Measurements from ENCODE around the gene C5orf15. TPM values are rescaled to one million over a fixed set of nuclear protein-coding genes. Genes with fewer than 3 reads are reported as not detected.

Gene C5orf15
- total and polyA plus RNA-seq, 4 donors, result 21.2 to 32.4 (median 28.7) TPM

DNA sequence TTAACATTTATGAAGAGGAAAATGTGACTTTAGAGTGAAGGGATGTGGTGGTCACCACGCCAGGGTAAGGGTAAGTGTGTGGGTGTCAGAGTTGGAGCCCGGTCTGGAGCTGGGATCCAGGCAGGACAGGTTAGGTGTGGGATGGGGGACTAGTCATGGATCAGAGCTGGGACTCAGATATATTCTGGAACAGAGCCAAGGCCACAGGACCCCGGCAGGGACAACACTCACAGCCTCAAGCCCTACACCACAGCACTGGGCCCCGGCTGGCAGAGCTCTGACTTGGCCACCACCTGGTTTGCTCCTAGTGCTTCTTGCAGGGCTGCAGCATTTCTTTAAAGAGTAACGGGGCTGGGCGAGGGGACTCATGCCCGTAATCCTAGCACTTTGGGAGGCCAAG is 47.4 kb downstream of the C5orf15 start (continued):
- TF ChIP-seq REST (IDR thresholded peaks at IDR 0.05) (no peak), RXRA (IDR thresholded peaks at IDR 0.05) (no peak), FOXA1 (IDR thresholded peaks at IDR 0.05) (no peak), HNF4A (conservative IDR thresholded peaks at IDR 0.05) (no peak), GABPA (IDR thresholded peaks at IDR 0.05 in 1 of 2, conservative IDR thresholded peaks at IDR 0.05 in 1 of 2) (no peak), NR2F2 (IDR thresholded peaks at IDR 0.05) (no peak)
- TF ChIP-seq, protein P1, sequence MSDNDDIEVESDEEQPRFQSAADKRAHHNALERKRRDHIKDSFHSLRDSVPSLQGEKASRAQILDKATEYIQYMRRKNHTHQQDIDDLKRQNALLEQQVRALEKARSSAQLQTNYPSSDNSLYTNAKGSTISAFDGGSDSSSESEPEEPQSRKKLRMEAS (IDR thresholded peaks at IDR 0.05), result no peak

DNA sequence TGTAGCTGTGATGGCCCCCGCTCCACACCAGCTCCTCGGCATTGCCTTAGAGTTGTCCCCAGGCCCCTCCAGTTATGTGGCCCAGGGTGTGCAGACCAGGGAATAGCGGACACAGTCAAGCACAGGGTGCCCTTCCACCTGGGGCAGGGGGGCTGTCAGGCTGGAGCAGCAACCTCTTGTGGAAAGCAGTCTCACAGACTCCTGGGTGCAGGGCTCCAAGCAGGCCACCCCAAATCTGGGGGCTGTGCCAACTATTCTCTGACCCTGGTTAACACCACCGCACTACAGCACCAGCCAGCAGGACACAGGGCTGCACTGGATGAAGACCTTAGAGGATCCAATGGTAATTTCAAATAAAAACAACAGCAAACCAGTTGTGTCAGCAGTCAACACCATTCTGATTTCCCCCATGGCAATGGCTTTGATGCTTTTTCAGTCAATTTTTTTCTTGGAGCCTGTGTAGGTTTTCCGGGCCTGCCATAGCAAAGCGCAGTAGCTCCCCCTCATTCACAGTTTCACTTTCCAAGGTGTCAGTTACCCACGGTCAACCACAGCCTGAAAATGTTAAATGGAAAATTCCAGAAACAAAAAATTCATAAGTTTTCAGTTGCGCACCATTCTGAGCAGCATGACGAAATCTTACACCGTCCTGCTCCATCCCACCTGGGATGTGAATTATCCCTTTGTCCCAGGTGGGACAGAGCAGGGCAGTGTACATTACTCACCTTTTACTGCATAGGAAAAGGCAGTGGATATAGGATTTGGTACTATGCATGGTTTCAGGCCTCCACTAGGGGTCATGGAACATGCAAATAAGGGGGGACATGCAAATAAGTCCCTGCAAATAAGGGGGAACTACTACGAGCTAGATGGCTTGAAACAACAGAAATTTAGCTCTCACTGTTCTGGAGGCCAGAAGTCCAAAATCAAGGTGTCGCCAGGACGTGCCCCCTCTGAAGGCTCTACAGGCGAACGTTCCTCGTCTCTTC is 49.0 kb downstream of the C5orf15 start:
- DNase-seq (ENCODE audit: low spot score), result no peak
- Histone ChIP-seq H3K27ac (ENCODE audit: low read depth in 1 of 2, low read length in 2 of 2) (no peak overlapping the region), H3K27me3 (ENCODE audit: control insufficient read depth in 4 of 4, insufficient read depth in 4 of 4, low read length in 3 of 4) (no peaks in the 10 kb centered on the region), H3K4me3 (ENCODE audit: low read depth in 1 of 3, low read length in 3 of 3) (no peak overlapping the region), H3K9me3 (ENCODE audit: control insufficient read depth in 4 of 4, low read length in 3 of 4) (no peaks in the 10 kb centered on the region), H3K36me3 (ENCODE audit: control insufficient read depth in 4 of 4, insufficient read depth in 3 of 4, low read depth in 1 of 4, low read length in 3 of 4) (no peaks in the 10 kb centered on the region), H3K4me1 (ENCODE audit: control insufficient read depth in 4 of 4, insufficient read depth in 4 of 4, low read length in 3 of 4) (peaks cover 0 to 1% (median under 1%) of the 10 kb centered on the region in 4 donors), H3K9ac (ENCODE audit: low read depth in 1 of 2, low read length in 2 of 2) (no peak overlapping the region)
- WGBS, result 94% methylated on average over 16 of the region's 16 CpGs
- TF ChIP-seq, protein P2, sequence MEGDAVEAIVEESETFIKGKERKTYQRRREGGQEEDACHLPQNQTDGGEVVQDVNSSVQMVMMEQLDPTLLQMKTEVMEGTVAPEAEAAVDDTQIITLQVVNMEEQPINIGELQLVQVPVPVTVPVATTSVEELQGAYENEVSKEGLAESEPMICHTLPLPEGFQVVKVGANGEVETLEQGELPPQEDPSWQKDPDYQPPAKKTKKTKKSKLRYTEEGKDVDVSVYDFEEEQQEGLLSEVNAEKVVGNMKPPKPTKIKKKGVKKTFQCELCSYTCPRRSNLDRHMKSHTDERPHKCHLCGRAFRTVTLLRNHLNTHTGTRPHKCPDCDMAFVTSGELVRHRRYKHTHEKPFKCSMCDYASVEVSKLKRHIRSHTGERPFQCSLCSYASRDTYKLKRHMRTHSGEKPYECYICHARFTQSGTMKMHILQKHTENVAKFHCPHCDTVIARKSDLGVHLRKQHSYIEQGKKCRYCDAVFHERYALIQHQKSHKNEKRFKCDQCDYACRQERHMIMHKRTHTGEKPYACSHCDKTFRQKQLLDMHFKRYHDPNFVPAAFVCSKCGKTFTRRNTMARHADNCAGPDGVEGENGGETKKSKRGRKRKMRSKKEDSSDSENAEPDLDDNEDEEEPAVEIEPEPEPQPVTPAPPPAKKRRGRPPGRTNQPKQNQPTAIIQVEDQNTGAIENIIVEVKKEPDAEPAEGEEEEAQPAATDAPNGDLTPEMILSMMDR (IDR thresholded peaks at IDR 0.05; ENCODE audit: low read depth, low read length, missing input control), result no peak
- TF ChIP-seq RXRA (IDR thresholded peaks at IDR 0.05) (no peak), HNF4G (IDR thresholded peaks at IDR 0.05) (no peak), ZBTB33 (IDR thresholded peaks at IDR 0.05) (no peak), GABPA (IDR thresholded peaks at IDR 0.05 in 1 of 2, conservative IDR thresholded peaks at IDR 0.05 in 1 of 2) (no peak), NR2F2 (IDR thresholded peaks at IDR 0.05) (no peak)
- TF ChIP-seq, protein P1 (IDR thresholded peaks at IDR 0.05), result no peak
